KBM-7 (cell line): ENCODE results near the gene MITD1.
"Not testable (repeated sequence)": the region's sequence is repeated elsewhere in the genome, so short reads cannot be mapped to it uniquely, and the experiment has no call there.

Source experiments
- DNase-seq: peaks from one replicate; pipeline ENCODE4 v3.0.0-alpha.2; 2015
- in situ Hi-C: fragments of 300-500 bp; cut with MboI; formaldehyde crosslinking; loops from 2 replicates; pipeline ENCODE4 v1.14.3; 2020; ENCODE audit warnings: low sequenced_read_pairs, low pct_unique_long_range_greater_than_20kb, mixed read lengths

The MITD1 gene

GRCh38 chr2:99180755-99181623 lies at the start of gene MITD1, which contains the start of gene MRPL30:
Gene MITD1 (minus strand): TSS chr2:99181058. CDS start chr2:99180981, 77 bp downstream.
Gene MRPL30 (plus strand): TSS chr2:99181184. CDS start chr2:99186204, 5,020 bp downstream.
- DNase-seq = peak; percentile 96
- in situ Hi-C loops = no loop called here

DNA sequence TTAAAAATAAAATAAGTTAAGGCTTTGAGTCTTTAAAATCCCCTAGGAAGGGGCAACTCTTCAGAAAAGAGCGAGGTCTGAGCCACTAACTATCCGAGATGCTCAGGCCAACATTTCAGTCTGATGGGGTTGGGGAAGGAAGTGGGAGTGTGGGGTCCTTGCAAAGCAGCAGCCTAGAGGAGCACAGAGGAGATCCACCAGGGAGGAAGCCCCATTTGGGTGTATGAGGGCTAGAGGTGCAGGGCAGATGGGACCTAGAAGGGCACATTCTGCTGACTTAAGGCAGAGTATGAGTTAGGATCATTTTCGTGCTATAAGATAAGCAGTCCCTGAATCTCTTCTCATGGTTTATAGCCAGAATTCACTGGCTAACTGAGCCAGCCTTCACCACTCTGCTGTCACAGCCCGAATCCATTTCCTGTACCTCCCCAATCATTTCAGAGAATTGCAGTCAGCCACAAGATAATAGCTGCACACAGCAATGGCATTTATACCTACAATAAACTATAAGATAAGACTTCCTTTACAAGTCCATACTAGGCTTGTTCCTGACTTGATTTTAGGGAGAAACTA lies 37.2 kb upstream of the MITD1 start:
- in situ Hi-C loops = no loop called here
- peak; percentile 59 for DNase-seq

DNA sequence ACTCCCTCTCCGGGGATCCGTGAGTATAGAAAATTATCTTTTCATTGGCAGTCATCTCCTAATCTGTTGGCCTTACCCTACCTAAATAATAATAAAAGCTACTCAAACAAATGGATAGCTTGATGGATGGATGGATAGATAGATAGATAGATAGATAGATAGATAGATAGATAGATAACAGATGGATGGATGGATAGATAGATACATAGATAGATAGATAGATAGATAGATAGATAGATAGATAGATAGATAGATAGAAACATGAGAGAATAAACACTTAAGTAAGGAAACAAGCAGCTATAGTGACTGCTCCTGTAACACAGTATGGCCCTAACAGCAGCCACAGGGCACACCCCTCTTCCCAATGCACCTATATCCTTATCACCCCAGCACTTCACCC lies 35.2 kb upstream of the MITD1 start:
- in situ Hi-C loops = no loop called here
- no peak for DNase-seq

- in situ Hi-C loops = no loop called here
These were observed 24.6 kb upstream of the MITD1 start for GRCh38 chr2:99205491-99205890.

DNA sequence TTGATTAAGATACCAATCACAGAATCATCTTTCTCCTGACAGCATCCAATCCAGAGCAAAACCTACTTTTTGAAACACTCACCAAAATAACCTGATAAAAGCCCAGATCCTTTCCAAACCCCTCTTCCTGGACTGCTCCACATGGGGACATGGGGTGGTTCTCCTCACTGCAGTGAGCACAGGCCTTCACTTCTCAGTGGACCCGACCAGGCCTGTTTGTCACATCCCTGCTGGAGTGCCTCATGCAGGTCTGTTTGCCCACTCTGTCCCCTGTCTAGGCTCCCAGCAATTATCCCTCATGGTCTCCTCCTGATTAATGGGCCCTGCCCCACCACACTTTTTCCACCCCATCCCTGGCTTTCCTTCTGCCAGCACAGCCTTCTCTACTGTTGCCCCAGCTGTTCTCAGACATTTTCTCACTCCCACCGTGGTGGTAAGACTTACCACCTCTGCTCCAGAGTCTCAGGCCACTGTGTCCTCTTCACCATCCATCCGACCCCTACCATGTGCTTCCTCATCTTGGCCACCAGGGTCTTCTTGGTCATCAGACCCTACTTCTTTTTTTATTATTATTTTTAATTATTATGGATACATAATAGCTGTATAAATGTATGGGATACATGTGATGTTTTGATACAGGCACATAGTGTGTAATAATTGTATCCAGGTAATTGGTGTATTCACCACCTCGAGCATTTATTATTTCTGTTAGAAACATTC lies 21.3 kb upstream of the MITD1 start:
- no peak for DNase-seq

More at GRCh38 chr2:99205491-99205890, 24.6 kb upstream of the MITD1 start:
- no peak for DNase-seq

DNA sequence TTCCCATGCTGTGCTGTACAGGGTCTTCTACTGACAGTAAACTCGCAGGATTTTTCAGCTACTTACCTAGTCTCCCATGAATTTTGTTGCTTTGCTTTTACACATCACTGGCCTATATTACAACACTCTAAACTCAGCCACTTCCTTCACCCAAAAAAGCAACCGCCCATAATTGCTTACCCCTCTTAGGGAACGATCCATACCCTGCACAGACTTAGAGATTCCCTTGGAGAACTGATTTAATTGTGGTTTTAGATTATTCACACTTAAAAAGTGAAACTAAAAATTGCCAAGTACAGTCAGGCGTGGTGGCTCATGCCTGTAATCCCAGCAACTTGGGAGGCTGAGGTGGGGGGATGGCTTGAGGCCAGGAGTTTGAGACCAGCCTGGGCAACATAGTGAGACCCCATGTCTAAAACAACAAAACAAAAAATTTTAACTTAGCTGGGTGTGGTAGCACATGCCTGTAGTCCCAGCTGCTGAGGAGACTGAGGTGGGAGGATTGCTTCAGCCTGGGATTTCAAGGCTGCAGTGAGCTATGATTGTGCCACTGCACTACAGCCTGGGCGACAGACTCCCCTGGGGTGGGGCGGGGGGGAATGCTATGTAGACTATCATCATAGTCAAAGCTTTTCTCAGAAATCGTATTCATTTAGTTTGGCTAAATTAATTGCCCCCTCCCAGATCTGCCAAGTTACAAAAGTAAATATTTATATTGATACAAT lies 19.4 kb upstream of the MITD1 start:
- no peak for DNase-seq
- in situ Hi-C loops = no loop called here

More for the DNA sequence above, 21.3 kb upstream of the MITD1 start:
- in situ Hi-C loops = no loop called here

GRCh38 chr2:99198103-99198841 lies 17.4 kb upstream of the MITD1 start:
- in situ Hi-C loops = no loop called here
- DNase-seq = no peak

DNA sequence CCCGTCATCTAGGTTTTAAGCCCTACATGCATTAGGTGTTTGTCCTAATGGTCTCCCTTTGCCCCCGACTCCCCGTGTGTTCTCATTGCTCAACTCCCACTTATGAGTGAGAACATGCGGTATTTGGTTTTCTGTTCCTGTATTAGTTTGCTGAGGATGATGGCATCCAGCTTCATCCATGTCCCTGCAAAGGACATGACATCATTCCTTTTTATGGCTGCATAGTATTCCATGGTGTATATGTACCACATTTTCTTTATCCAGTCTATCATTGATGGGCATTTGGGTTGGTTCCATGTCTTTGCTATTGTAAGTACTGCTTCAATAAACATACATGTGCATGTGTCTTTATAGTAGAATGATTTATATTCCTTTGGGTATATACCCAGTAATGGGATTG lies 11.5 kb upstream of the MITD1 start:
- in situ Hi-C loops, DNase-seq: not testable (repeated sequence)

GRCh38 chr2:99190548-99190947 lies 9.7 kb upstream of the MITD1 start:
- in situ Hi-C loops = no loop called here
- DNase-seq = no peak

GRCh38 chr2:99188357-99188756 lies 7.5 kb upstream of the MITD1 start:
- no peak for DNase-seq
- in situ Hi-C loops = no loop called here

GRCh38 chr2:99187011-99187410 lies 6.2 kb upstream of the MITD1 start:
- in situ Hi-C loops = no loop called here
- no peak for DNase-seq

DNA sequence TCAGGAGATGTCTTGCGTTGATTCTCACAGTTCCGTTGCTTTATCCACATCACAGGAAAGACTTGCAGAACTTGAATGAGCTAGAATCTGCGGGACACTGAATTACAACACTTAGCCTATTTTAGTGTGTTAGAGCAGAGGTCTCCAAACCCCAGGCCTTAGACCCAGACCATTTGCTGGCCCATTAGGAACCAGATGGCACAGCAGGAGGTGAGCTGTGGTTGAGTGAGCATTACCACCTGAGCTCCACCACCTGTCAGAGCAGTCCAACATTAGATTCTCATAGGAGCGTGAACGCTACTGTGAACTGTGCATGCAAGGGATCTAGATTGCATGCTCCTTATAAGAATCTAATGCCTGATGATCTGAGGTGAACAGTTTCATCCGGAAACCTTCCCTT lies 4.0 kb upstream of the MITD1 start:
- in situ Hi-C loops = no loop called here
- no peak for DNase-seq

GRCh38 chr2:99183025-99183424 lies 2.2 kb upstream of the MITD1 start:
- in situ Hi-C loops = no loop called here

GRCh38 chr2:99181624-99182000 lies 754 bp upstream of the MITD1 start:
- in situ Hi-C loops = no loop called here
- DNase-seq = no peak

More at GRCh38 chr2:99183025-99183424, 2.2 kb upstream of the MITD1 start:
- DNase-seq = no peak

DNA sequence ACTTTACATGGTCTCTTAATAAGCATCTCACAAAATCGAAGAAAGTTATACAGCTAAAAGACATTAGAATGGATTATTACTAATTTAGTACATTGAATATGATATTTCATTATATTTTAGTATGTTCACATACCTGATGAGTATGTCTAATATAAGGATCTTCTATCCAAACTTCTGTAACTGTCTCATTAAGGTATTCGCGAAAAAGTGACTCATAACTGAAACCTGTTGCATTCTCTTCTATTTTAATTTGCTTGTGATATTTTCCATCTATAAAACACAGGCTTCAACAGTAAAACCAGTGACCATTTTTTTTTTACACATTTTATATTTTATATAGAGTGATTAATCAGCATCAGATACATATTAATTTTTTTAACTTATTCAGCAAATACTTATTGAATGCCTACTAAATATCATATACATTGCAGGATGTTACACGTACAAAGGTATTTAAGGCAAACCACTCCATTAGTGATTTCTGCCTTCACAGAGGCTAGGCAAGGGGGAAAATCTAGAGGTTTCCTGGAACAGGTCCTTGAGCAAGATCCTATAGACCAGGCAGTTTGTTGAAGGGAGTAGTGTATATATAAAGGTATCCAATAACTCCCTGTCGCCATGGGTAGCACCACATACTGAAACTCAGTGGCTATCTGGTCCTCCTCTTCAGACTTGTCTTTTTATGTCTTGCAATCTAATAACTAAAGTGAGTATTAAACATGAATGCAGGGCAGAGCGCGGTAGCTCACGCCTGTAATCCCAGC lies 9.3 kb downstream of the MITD1 start:
- in situ Hi-C loops = no loop called here
- DNase-seq = no peak

- no peak for DNase-seq
- in situ Hi-C loops = no loop called here
These were observed 11.3 kb downstream of the MITD1 start for GRCh38 chr2:99169534-99169933.

GRCh38 chr2:99166218-99166617 lies 14.6 kb downstream of the MITD1 start:
- in situ Hi-C loops = no loop called here
- DNase-seq = no peak

- no peak for DNase-seq
- in situ Hi-C loops = no loop called here
These were observed 21.3 kb downstream of the MITD1 start for GRCh38 chr2:99159594-99159993.
